Transverse colon (tissue), 4 donors: ENCODE measurements around the gene AHSG.

Experiments
- CTCF ChIP-seq, 5 experiments: fragments of 200-600 bp in 3 of 5; fragments of 450-650 bp in 2 of 5; sonication (generic) in 3 of 5; IDR thresholded peaks; 1 replicate in 2 of 5; 2 replicates in 3 of 5; pipeline ENCODE4 v1.5.1; 2016 to 2017; ENCODE audit warnings: antibody characterized with exemption in 5 of 5, inconsistent platforms in 3 of 5, mild to moderate bottlenecking in 2 of 5, moderate library complexity in 1 of 5
- POLR2A ChIP-seq: fragments of 450-650 bp; IDR thresholded peaks from one replicate; pipeline ENCODE4 v1.6.1; 2016; ENCODE audit warnings: antibody characterized with exemption, mild to moderate bottlenecking, moderate library complexity
- POLR2AphosphoS5 ChIP-seq, 3 donors: sonication (generic); formaldehyde crosslinking; IDR thresholded peaks; one replicate each; pipeline ENCODE4 v1.6.1; 2016; ENCODE audit warnings: antibody characterized with exemption in 3 of 3

- no peak for TF ChIP-seq POLR2AphosphoS5 (IDR thresholded peaks at IDR 0.05)
- TF ChIP-seq CTCF (IDR thresholded peaks at IDR 0.05) = no peak
- no peak for TF ChIP-seq POLR2A
Measured at GRCh38 chr3:186628756-186629155, 15.9 kb downstream of the AHSG start.
